Hepatocyte (in vitro differentiated cells): ENCODE data around the gene LCN9.

ENCODE experiments used
- CTCF ChIP-seq: fragments of 200-600 bp; sonication (generic); IDR thresholded peaks from 2 replicates; pipeline ENCODE4 v1.5.1; 2016; ENCODE audit warnings: antibody characterized with exemption, mild to moderate bottlenecking; ENCODE audit not compliant: poor library complexity
- EZH2 ChIP-seq: fragments of 200-600 bp; sonication (generic); IDR thresholded peaks from 2 replicates; pipeline ENCODE4 v1.6.1; 2016; ENCODE audit warnings: antibody characterized with exemption, mild to moderate bottlenecking, borderline replicate concordance

- no peak for TF ChIP-seq CTCF
- no peak for TF ChIP-seq EZH2
Measured at GRCh38 chr9:135655317-135655716, 7.8 kb upstream of the LCN9 start.
